Heart left ventricle (tissue), 16 donors: Measurements from ENCODE around the gene HS3ST5. TPM values are rescaled to one million over a fixed set of nuclear protein-coding genes. Genes with fewer than 3 reads are reported as not detected.

ENCODE experiments used
- ATAC-seq, 4 donors: fragments of 200-7000 bp; cut with Tn5 transposase; one replicate each; pipeline ENCODE4 v1.9.1; 2020 to 2022; ENCODE audit warnings: moderate library complexity in 4 of 4, mild to moderate bottlenecking in 3 of 4, moderate number of reproducible peaks in 1 of 4
- DNase-seq, 5 donors: peaks; one replicate each; pipeline ENCODE4 v3.0.0-alpha.2; 2020
- H3K27ac ChIP-seq, 12 donors: fragments of 200-600 bp; sonication (generic) in 4 of 12; one replicate each; pipeline versions ENCODE4 v1.5.0 to v1.8.0; 2016 to 2022; ENCODE audit warnings: mild to moderate bottlenecking in 2 of 12
- H3K27me3 ChIP-seq, 9 donors: fragments of 200-600 bp; sonication (generic) in 2 of 9; one replicate each; pipeline versions ENCODE4 v1.5.1 to v1.8.0; 2016 to 2022; ENCODE audit warnings: mild to moderate bottlenecking in 3 of 9
- H3K36me3 ChIP-seq, 9 donors: fragments of 200-600 bp; sonication (generic) in 2 of 9; one replicate each; pipeline versions ENCODE4 v1.5.0 to v1.8.0; 2018 to 2022; ENCODE audit warnings: mild to moderate bottlenecking in 2 of 9
- H3K4me1 ChIP-seq, 12 donors: fragments of 200-600 bp; sonication (generic) in 4 of 12; one replicate each; pipeline versions ENCODE4 v1.5.0 to v1.8.0; 2016 to 2022; ENCODE audit warnings: mild to moderate bottlenecking in 3 of 12
- H3K4me3 ChIP-seq, 12 donors: fragments of 200-600 bp; sonication (generic) in 4 of 12; one replicate each; pipeline versions ENCODE4 v1.5.0 to v1.8.0; 2017 to 2022; ENCODE audit warnings: mild to moderate bottlenecking in 9 of 12, moderate library complexity in 4 of 12
- H3K9me3 ChIP-seq, 12 donors: fragments of 200-600 bp; sonication (generic) in 4 of 12; one replicate each; pipeline versions ENCODE4 v1.5.0 to v1.8.0; 2016 to 2022; ENCODE audit warnings: mild to moderate bottlenecking in 1 of 12
- POLR2A ChIP-seq, 2 donors: fragments of 450-650 bp; IDR thresholded peaks; one replicate each; pipeline ENCODE4 v1.6.1; 2017; ENCODE audit warnings: antibody characterized with exemption in 2 of 2, mild to moderate bottlenecking in 2 of 2, moderate library complexity in 2 of 2
- whole genome bisulfite sequencing, 4 donors: extraction: QIAGEN DNeasy Blood & Tissue Kit in 2 of 4; methylation state at CpG; one replicate each; pipeline versions ENCODE4 v1.1.5 to v1.1.7; 2013 to 2018; 5-methylcytosine and 5-hydroxymethylcytosine counted together
- intact Hi-C, 10 donors: fragments of 100-400 bp; cut with DNase I; formaldehyde crosslinking; loops; one replicate each; pipeline versions ENCODE4 v1.11.1 to v1.14.2; 2022
- polyA plus RNA-seq, 2 donors: library from polyadenylated mRNA; stranded (reverse); fragments of 200-250 nt; gene quantifications; one replicate each; pipeline ENCODE4 v1.2.3, GENCODE V29; 2013
- total RNA-seq, 9 donors: library from RNA; depleted of rRNA in 2 of 9; stranded (reverse); fragments of >200 nt in 2 of 9; fragmentation: NEBNext Ultra II Directional in 3 of 9; extraction: Animal tissue kit (Norgen Biotek cat#: 25700) in 3 of 9; gene quantifications; one replicate each; pipeline versions ENCODE4 v1.1.0 to v1.2.4, GENCODE V29; 2016 to 2023
- TF ChIP-seq, protein P1 (sequence below), 12 donors: fragments of 200-600 bp; sonication (generic) in 4 of 12; IDR thresholded peaks; one replicate each; pipeline versions ENCODE4 v1.5.0 to v1.8.0; 2018 to 2022; ENCODE audit warnings: antibody characterized with exemption in 12 of 12, mild to moderate bottlenecking in 5 of 12
- donor health status: ischemic (EF 13 %, LVEDD 7.1; RV severe dilation, severe dysfunction).
- donor health status: healthy with polysubstance abuse.
- donor health status: DM: no; HTN: yes; CAD: no.
- donor health status: DM: no; HTN: no; CAD: no.
- donor health status: ischemic (EF 25% LVEDD 6.9; RV normal size, moderate dysfunction).
- donor health status: ischemic (EF 25% LVEDD 5.7; RV mildly dilated, moderate dysfunction).
- donor health status: healthy.
- donor health status: DM: yes; HTN: yes; CAD: no.
- donor health status: ischemic (EF 35%, LVEDD 5.7; RV mildly dilated, moderate dysfunction).
- donor health status: nonischemic (EF 11% LVEDD 7.7; RV severe dilation, severe dysfunction).
- donor health status: DM: yes; HTN: yes; CAD: no.
- donor health status: PGD.
- donor health status: ischemic (EF 29% LVEDD 5.4; RV normal size, mild dysfunction).
- donor health status: nonischemic (EF 23%, LVEDD 6.1; RV moderate dilation, normal function).

Gene HS3ST5
- total and polyA plus RNA-seq, 11 donors: not detected

DNA sequence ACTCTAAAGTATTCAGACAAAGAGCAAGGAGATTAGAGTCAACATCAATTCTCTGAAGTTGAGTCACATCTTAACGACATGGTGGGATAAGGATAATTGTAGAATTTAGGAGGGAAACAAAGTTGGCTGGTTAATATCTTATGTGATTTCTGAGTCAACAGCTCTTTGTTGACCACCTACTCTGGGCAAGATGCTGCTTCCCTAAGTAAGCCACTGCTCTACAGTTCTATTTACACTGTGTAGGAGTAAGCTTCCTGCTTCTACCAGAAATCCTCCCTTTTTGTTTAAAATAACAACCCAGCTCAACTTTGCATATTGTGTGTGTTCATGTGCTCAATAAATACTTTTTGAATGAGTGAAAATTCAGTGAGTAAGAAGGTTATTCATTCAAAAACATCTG is 3.1 kb downstream of the HS3ST5 start:
- H3K27ac ChIP-seq: no peak overlapping the region
- H3K4me3 ChIP-seq: no peak overlapping the region
- H3K27me3 ChIP-seq: peaks cover 8 to 45% (median 20%) of the 10 kb centered on the region in 9 donors
- DNase-seq: no peak
- H3K36me3 ChIP-seq: no peaks in the 10 kb centered on the region
- ATAC-seq: no peak
- intact Hi-C loops: no loop called here
- TF ChIP-seq POLR2A (IDR thresholded peaks at IDR 0.05): no peak
- TF ChIP-seq, protein P1, sequence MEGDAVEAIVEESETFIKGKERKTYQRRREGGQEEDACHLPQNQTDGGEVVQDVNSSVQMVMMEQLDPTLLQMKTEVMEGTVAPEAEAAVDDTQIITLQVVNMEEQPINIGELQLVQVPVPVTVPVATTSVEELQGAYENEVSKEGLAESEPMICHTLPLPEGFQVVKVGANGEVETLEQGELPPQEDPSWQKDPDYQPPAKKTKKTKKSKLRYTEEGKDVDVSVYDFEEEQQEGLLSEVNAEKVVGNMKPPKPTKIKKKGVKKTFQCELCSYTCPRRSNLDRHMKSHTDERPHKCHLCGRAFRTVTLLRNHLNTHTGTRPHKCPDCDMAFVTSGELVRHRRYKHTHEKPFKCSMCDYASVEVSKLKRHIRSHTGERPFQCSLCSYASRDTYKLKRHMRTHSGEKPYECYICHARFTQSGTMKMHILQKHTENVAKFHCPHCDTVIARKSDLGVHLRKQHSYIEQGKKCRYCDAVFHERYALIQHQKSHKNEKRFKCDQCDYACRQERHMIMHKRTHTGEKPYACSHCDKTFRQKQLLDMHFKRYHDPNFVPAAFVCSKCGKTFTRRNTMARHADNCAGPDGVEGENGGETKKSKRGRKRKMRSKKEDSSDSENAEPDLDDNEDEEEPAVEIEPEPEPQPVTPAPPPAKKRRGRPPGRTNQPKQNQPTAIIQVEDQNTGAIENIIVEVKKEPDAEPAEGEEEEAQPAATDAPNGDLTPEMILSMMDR (IDR thresholded peaks at IDR 0.05): no peak
- no peaks in the 10 kb centered on the region for H3K9me3 ChIP-seq
- peaks cover 0 to 26% (median 6%) of the 10 kb centered on the region in 12 donors for H3K4me1 ChIP-seq
- WGBS, 4 donors: 13 to 17% (median 15%) methylated on average over 1 of the region's 1 CpG

DNA sequence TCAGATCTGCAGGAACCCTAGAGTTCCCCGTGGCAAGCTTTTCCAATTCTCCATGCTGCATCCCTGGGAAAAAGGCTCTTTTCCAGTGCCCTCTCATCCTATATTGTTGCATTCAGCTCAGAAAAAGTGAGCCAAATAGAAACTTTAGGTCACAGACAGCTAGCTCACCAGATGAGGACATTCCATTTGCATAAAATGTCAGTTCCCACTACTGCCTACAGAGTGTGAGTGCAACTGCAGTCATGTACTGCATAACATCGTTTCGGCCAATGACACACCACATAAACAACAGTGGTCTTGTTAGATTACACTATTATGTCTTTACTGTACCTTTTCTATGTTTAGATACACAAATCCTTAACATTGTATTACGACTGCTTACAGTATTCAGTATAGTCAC is 8.6 kb downstream of the HS3ST5 start:
- Histone ChIP-seq H3K4me3 (no peak overlapping the region), H3K27ac (no peak overlapping the region), H3K36me3 (no peaks in the 10 kb centered on the region), H3K4me1 (no peaks in the 10 kb centered on the region), H3K9me3 (no peaks in the 10 kb centered on the region), H3K27me3 (peaks cover 0 to 10% (median 0%) of the 10 kb centered on the region in 9 donors)
- no peak for ATAC-seq
- no peak for DNase-seq
- intact Hi-C loops: no loop called here
- WGBS, 4 donors: 78 to 87% (median 83%) methylated on average over 4 of the region's 4 CpGs
- TF ChIP-seq, protein P1 (IDR thresholded peaks at IDR 0.05): no peak
- no peak for TF ChIP-seq POLR2A (IDR thresholded peaks at IDR 0.05)

DNA sequence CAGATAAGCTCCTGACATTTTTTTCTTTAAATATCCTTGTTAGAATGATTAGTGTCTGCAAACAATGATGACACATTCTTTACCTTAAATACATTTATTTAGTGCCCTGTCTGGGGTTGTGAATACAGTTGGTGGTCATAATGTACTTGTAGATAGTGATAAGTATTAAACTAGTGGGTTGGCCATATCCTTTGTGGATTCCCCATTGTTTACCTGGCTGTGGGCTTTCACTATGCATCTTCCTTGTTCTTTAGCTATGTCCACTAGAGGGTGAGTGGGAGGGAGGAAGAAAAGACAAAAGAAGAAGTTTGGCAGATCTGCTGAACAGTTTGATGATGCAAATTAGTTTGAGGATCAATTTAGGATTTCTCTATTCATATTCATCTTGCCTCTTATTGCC is 15.7 kb downstream of the HS3ST5 start:
- ATAC-seq: no peak
- Histone ChIP-seq H3K27me3 (peaks cover 0 to 4% (median 0%) of the 10 kb centered on the region in 9 donors), H3K27ac (no peak overlapping the region), H3K4me1 (no peaks in the 10 kb centered on the region), H3K36me3 (no peaks in the 10 kb centered on the region), H3K4me3 (no peak overlapping the region), H3K9me3 (no peaks in the 10 kb centered on the region)
- TF ChIP-seq, protein P1 (IDR thresholded peaks at IDR 0.05): no peak
- no peak for TF ChIP-seq POLR2A (IDR thresholded peaks at IDR 0.05)
- DNase-seq: no peak
- intact Hi-C loops: no loop called here

DNA sequence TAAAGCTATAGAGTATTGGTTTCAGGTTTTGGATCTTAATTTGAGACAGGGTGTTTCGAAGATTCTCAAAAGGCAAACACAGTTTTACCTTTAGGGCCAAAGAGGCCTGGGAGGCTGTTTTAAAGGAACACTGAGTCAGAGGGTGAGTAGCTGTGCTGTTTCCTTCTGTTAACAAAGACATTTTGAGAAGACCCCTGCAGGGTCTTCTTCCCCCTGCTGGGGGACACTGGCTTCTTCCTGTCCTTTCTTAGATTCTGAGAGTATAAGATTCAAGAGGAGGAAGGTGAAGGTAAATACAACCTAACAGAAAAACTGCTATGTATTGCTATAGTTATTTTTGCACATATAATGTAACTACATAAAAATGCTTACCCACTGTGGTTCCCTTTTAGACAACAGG is 19.0 kb downstream of the HS3ST5 start:
- Histone ChIP-seq H3K4me3 (no peak overlapping the region), H3K9me3 (no peaks in the 10 kb centered on the region), H3K27ac (no peak overlapping the region), H3K4me1 (no peaks in the 10 kb centered on the region), H3K36me3 (no peaks in the 10 kb centered on the region), H3K27me3 (peaks cover 0 to 4% (median 0%) of the 10 kb centered on the region in 9 donors)
- TF ChIP-seq, protein P1 (IDR thresholded peaks at IDR 0.05): no peak
- TF ChIP-seq POLR2A (IDR thresholded peaks at IDR 0.05): no peak
- intact Hi-C loops: no loop called here
- no peak for ATAC-seq
- DNase-seq: no peak
- 84 to 97% (median 94%) methylated on average over 1 of the region's 1 CpG for WGBS, 4 donors
